ENCODE results near the gene SPDYC.
A peak's percentile ranks its signal among the peaks of the same experiment; 100 is the strongest.
"Not testable (repeated sequence)": the region's sequence is repeated elsewhere in the genome, so short reads cannot be mapped to it uniquely, and the experiment has no call there.

The SPDYC gene

GRCh38 chr11:65134240-65134951 lies 35.6 kb upstream of the SPDYC start, which contains the start of gene SYVN1:
TSS of gene SYVN1 (minus strand) at chr11:65134519. CDS start at chr11:65133601, 918 bp downstream.
- peak; percentile 88 for DNase-seq (ENCODE audit: low read depth)

- peak; percentile 65 for DNase-seq (ENCODE audit: low read depth)
Measured at GRCh38 chr11:65134952-65135632, 34.9 kb upstream of the SPDYC start.

GRCh38 chr11:65135633-65136145 lies 34.3 kb upstream of the SPDYC start:
- DNase-seq (ENCODE audit: low read depth): no peak

- no peak for DNase-seq (ENCODE audit: low read depth)
Measured at GRCh38 chr11:65136515-65137096, 33.4 kb upstream of the SPDYC start.

- no peak for DNase-seq (ENCODE audit: low read depth)
Measured at GRCh38 chr11:65141896-65142494, 28.0 kb upstream of the SPDYC start.

GRCh38 chr11:65147352-65148075 lies 22.5 kb upstream of the SPDYC start:
- DNase-seq (ENCODE audit: low read depth): no peak

GRCh38 chr11:65148657-65149056 lies 21.4 kb upstream of the SPDYC start:
- no peak for DNase-seq (ENCODE audit: low read depth)

GRCh38 chr11:65150131-65150508 lies 19.9 kb upstream of the SPDYC start:
- DNase-seq (ENCODE audit: low read depth): not testable (repeated sequence)

GRCh38 chr11:65150509-65151299 lies 19.3 kb upstream of the SPDYC start:
- peak; percentile 40 for DNase-seq (ENCODE audit: low read depth)

- no peak for DNase-seq (ENCODE audit: low read depth)
Measured at GRCh38 chr11:65151331-65151899, 18.6 kb upstream of the SPDYC start.

GRCh38 chr11:65152122-65152521 lies 17.9 kb upstream of the SPDYC start:
- no peak for DNase-seq (ENCODE audit: low read depth)

GRCh38 chr11:65156256-65156655 lies 13.8 kb upstream of the SPDYC start:
- no peak for DNase-seq (ENCODE audit: low read depth)

- DNase-seq (ENCODE audit: low read depth): no peak
Measured at GRCh38 chr11:65156926-65157325, 13.1 kb upstream of the SPDYC start.

GRCh38 chr11:65157336-65157735 lies 12.7 kb upstream of the SPDYC start:
- DNase-seq (ENCODE audit: low read depth): no peak

- no peak for DNase-seq (ENCODE audit: low read depth)
Measured at GRCh38 chr11:65159012-65159411, 11.0 kb upstream of the SPDYC start.

- DNase-seq (ENCODE audit: low read depth): no peak
Measured at GRCh38 chr11:65160643-65161042, 9.4 kb upstream of the SPDYC start.

GRCh38 chr11:65163684-65164083 lies 6.3 kb upstream of the SPDYC start:
- DNase-seq (ENCODE audit: low read depth): no peak

- no peak for DNase-seq (ENCODE audit: low read depth)
Measured at GRCh38 chr11:65165410-65166317, 4.4 kb upstream of the SPDYC start.

GRCh38 chr11:65166893-65167292 lies 3.1 kb upstream of the SPDYC start:
- no peak for DNase-seq (ENCODE audit: low read depth)

- DNase-seq (ENCODE audit: low read depth): no peak
Measured at GRCh38 chr11:65167656-65168055, 2.4 kb upstream of the SPDYC start.

All from activated T-cell treated with anti-CD3 and anti-CD28 coated beads for 48 hours (primary cell).